HCT116 (cell line): ENCODE measurements around the gene SUPT16H. TPM values are rescaled to one million over a fixed set of nuclear protein-coding genes. Genes with fewer than 3 reads are reported as not detected.

Source experiments
- ATAC-seq: fragments of 200-7000 bp; cut with Tn5 transposase; 2 replicates; pipeline ENCODE4 v1.9.1; 2020; ENCODE audit warnings: mild to moderate bottlenecking, moderate library complexity
- BruUV-seq: library from RNA; stranded (reverse); fragments of 400-500 nt; replicated peaks from 2 replicates; lab custom pipeline; 2021; lab: Mats Ljungman, UMichigan
- CTCF ChIA-PET: fragments of 300-600 bp; sonication (Branson Sonifier 250); formaldehyde crosslinking; loops from one replicate; lab custom pipeline; 2021; ENCODE audit warnings: antibody characterized with exemption; lab: Charles Lee
- POLR2A ChIA-PET: fragments of 300-600, 350-600 bp; sonication (Branson Sonifier 250); formaldehyde crosslinking; loops from one replicate; lab custom pipeline; 2021; ENCODE audit warnings: antibody characterized with exemption; lab: Charles Lee
- RAD21 ChIA-PET, 2 experiments: fragments of 300-600 bp; sonication (Branson Sonifier 250); formaldehyde crosslinking; loops; one replicate each; lab custom pipeline; 2023; ENCODE audit warnings: low total read pairs in 2 of 2; ENCODE audit not compliant: uncharacterized antibody in 2 of 2, unreplicated experiment in 2 of 2, low non-redundant PET in 1 of 2; lab: Charles Lee
- DNase-seq: peaks from one replicate; pipeline ENCODE4 v3.0.0-alpha.2; 2010; ENCODE audit warnings: low read depth, low spot score
- H2AFZ ChIP-seq: fragments of 200-600 bp; shearing (Covaris generic), sonication (generic); 2 replicates; pipeline ENCODE4 v1.6.1; 2017; ENCODE audit warnings: low read depth, mixed run types, mixed read lengths, antibody characterized with exemption, low read length; ENCODE audit not compliant: poor library complexity, severe bottlenecking
- H3K27ac ChIP-seq: 2 replicates; pipeline ENCODE4 v1.5.1; 2012; ENCODE audit warnings: low read depth, low read length
- H3K27me3 ChIP-seq: fragments of 200-600 bp; sonication (generic); 2 replicates; pipeline ENCODE4 v1.6.1; 2016; ENCODE audit warnings: mixed run types, low read length, mixed read lengths; ENCODE audit not compliant: insufficient read depth
- H3K36me3 ChIP-seq, 2 experiments: fragments of 200-500 bp in 1 of 2; fragments of 200-600 bp in 1 of 2; sonication (Bioruptor generic) in 1 of 2; sonication (generic) in 1 of 2; 2 replicates each; pipeline versions ENCODE4 v1.5.1 to v1.6.1; 2014 to 2016; ENCODE audit warnings: low read length in 2 of 2, inconsistent platforms in 1 of 2, mixed read lengths in 1 of 2, mixed run types in 1 of 2; ENCODE audit not compliant: insufficient read depth in 2 of 2, control insufficient read depth in 1 of 2
- H3K4me1 ChIP-seq, 2 experiments: fragments of 200-600 bp in 1 of 2; sonication (generic) in 1 of 2; 2 replicates each; pipeline versions ENCODE4 v1.5.1 to v1.6.1; 2012 to 2017; ENCODE audit warnings: low read length in 2 of 2, inconsistent platforms in 1 of 2, mild to moderate bottlenecking in 1 of 2, mixed read lengths in 1 of 2, mixed run types in 1 of 2, moderate library complexity in 1 of 2; ENCODE audit not compliant: insufficient read depth in 2 of 2, control insufficient read depth in 1 of 2
- H3K4me2 ChIP-seq: fragments of 200-600 bp; sonication (generic); 2 replicates; pipeline ENCODE4 v1.6.1; 2017; ENCODE audit warnings: mixed run types, low read length, mixed read lengths
- H3K4me3 ChIP-seq, 2 experiments: fragments of 200-600 bp in 1 of 2; sonication (generic) in 1 of 2; replicated peaks in 1 of 2; 2 replicates each; pipeline ENCODE4 v1.5.1; 2011 to 2016; ENCODE audit warnings: low read length in 2 of 2, control low read depth in 1 of 2, low read depth in 1 of 2, mild to moderate bottlenecking in 1 of 2, mixed read lengths in 1 of 2, mixed run types in 1 of 2
- H3K79me2 ChIP-seq: fragments of 200-600 bp; sonication (generic); 2 replicates; pipeline ENCODE4 v1.6.1; 2017; ENCODE audit warnings: mild to moderate bottlenecking, mixed run types, low read length, moderate library complexity, mixed read lengths; ENCODE audit not compliant: insufficient read depth
- H3K9ac ChIP-seq: fragments of 200-600 bp; sonication (generic); 2 replicates; pipeline ENCODE4 v1.6.1; 2016; ENCODE audit warnings: low read length, mixed read lengths
- H3K9me2 ChIP-seq: fragments of 200-600 bp; sonication (generic), shearing (Covaris generic); 2 replicates; pipeline ENCODE4 v1.6.1; 2017; ENCODE audit warnings: mixed run types, mild to moderate bottlenecking, moderate library complexity; ENCODE audit not compliant: insufficient read depth
- H3K9me3 ChIP-seq, 2 experiments: fragments of 200-500 bp in 1 of 2; fragments of 200-600 bp in 1 of 2; sonication (Bioruptor generic) in 1 of 2; sonication (generic) in 1 of 2; 2 replicates each; pipeline ENCODE4 v1.6.1; 2014 to 2017; ENCODE audit warnings: low read length in 2 of 2, mixed read lengths in 2 of 2, inconsistent platforms in 1 of 2, low read depth in 1 of 2, mild to moderate bottlenecking in 1 of 2, mixed run types in 1 of 2, moderate library complexity in 1 of 2; ENCODE audit not compliant: control insufficient read depth in 1 of 2, insufficient read depth in 1 of 2
- H4K20me1 ChIP-seq: fragments of 200-600 bp; sonication (generic), shearing (Covaris generic); 2 replicates; pipeline ENCODE4 v1.6.1; 2017; ENCODE audit warnings: mixed run types, mild to moderate bottlenecking, moderate library complexity; ENCODE audit not compliant: insufficient read depth
- CBX3 ChIP-seq: IDR thresholded peaks from 2 replicates; pipeline ENCODE4 v1.6.1; 2012; ENCODE audit warnings: low read depth
- CEBPB ChIP-seq: IDR thresholded peaks from 2 replicates; pipeline ENCODE4 v1.6.1; 2012; ENCODE audit warnings: low read depth
- EGR1 ChIP-seq: IDR thresholded peaks from 2 replicates; pipeline ENCODE4 v1.6.1; 2012; ENCODE audit warnings: low read depth
- ELF1 ChIP-seq: IDR thresholded peaks from 2 replicates; pipeline ENCODE4 v1.6.1; 2012; ENCODE audit warnings: low read depth, borderline replicate concordance
- EZH2 ChIP-seq: fragments of 200-600 bp; sonication (generic); IDR thresholded peaks from 2 replicates; pipeline ENCODE4 v1.6.1; 2017; ENCODE audit warnings: antibody characterized with exemption, mixed run types
- EZH2phosphoT487 ChIP-seq: fragments of 200-600 bp; IDR thresholded peaks from 2 replicates; pipeline ENCODE4 v1.6.1; 2018; ENCODE audit warnings: antibody characterized with exemption, borderline replicate concordance
- FOSL1 ChIP-seq: IDR thresholded peaks from 2 replicates; pipeline ENCODE4 v1.6.1; 2012; ENCODE audit warnings: low read depth
- JUND ChIP-seq: IDR thresholded peaks from 2 replicates; pipeline ENCODE4 v1.6.1; 2012
- POLR2A ChIP-seq: IDR thresholded peaks from 2 replicates; pipeline ENCODE4 v1.7.0; 2011; ENCODE audit warnings: borderline replicate concordance; ENCODE audit not compliant: insufficient read depth, insufficient read length; ENCODE audit errors: extremely low read depth
- POLR2AphosphoS5 ChIP-seq: IDR thresholded peaks from 2 replicates; pipeline ENCODE4 v1.6.1; 2011; ENCODE audit warnings: mild to moderate bottlenecking, low read depth, low read length, moderate library complexity
- RAD21 ChIP-seq: IDR thresholded peaks from 2 replicates; pipeline ENCODE4 v1.6.1; 2012; ENCODE audit warnings: low read depth, mild to moderate bottlenecking
- REST ChIP-seq: IDR thresholded peaks from 2 replicates; pipeline ENCODE4 v1.6.1; 2012; ENCODE audit warnings: low read depth
- SIN3A ChIP-seq: IDR thresholded peaks from 2 replicates; pipeline ENCODE4 v1.6.1; 2012; ENCODE audit warnings: low read depth
- SP1 ChIP-seq: IDR thresholded peaks from 2 replicates; pipeline ENCODE4 v1.6.1; 2012; ENCODE audit warnings: low read depth
- TCF7L2 ChIP-seq: IDR thresholded peaks from 2 replicates; pipeline ENCODE4 v1.7.0; 2011; ENCODE audit warnings: borderline replicate concordance, inconsistent platforms; ENCODE audit not compliant: insufficient read depth, insufficient read length; ENCODE audit errors: extremely low read depth
- YY1 ChIP-seq: IDR thresholded peaks from 2 replicates; pipeline ENCODE4 v1.6.1; 2011; ENCODE audit warnings: low read length, low read depth, moderate library complexity, mild to moderate bottlenecking; ENCODE audit not compliant: insufficient replicate concordance; ENCODE audit errors: extremely low read depth
- ZBTB33 ChIP-seq: IDR thresholded peaks from 2 replicates; pipeline ENCODE4 v1.6.1; 2011; ENCODE audit warnings: mild to moderate bottlenecking, low read length, moderate library complexity; ENCODE audit not compliant: insufficient replicate concordance; ENCODE audit errors: extremely low read depth
- ZFX ChIP-seq: fragments of 450-650 bp; IDR thresholded peaks from 2 replicates; pipeline ENCODE4 v1.6.1; 2017
- intact Hi-C: fragments of 100-400 bp; cut with micrococcal nuclease; formaldehyde crosslinking; loops from 2 replicates; pipeline ENCODE4 v1.10.0; 2022
- total RNA-seq: library from RNA; stranded (reverse); gene quantifications from one replicate; pipeline ENCODE4 v1.2.1, GENCODE V29; 2021; ENCODE audit not compliant: unreplicated experiment

Gene SUPT16H
- total RNA-seq, 1 experiment from 2014 or later, result 154 TPM

- CTCF ChIA-PET, result no interaction called here
- TF ChIP-seq POLR2A, result no peak
- no peak for TF ChIP-seq ZFX
- no peak for TF ChIP-seq EZH2
- TF ChIP-seq SIN3A, result no peak
- TF ChIP-seq JUND, result no peak
- no peak for TF ChIP-seq CBX3
- no peak for TF ChIP-seq YY1
- TF ChIP-seq ZBTB33, result no peak
- no peak for TF ChIP-seq TCF7L2
- no peak for TF ChIP-seq ELF1
- TF ChIP-seq FOSL1, result no peak
- TF ChIP-seq SP1, result no peak
- TF ChIP-seq POLR2AphosphoS5, result no peak
- no peak for TF ChIP-seq RAD21
- no peak for TF ChIP-seq EGR1
- no peak for TF ChIP-seq REST
- no peak for TF ChIP-seq EZH2phosphoT487
- TF ChIP-seq CEBPB, result no peak
- H3K9me2 ChIP-seq, result no peaks in the 10 kb centered on the region
- H3K4me2 ChIP-seq, result no peak overlapping the region
- H2AFZ ChIP-seq, result no peak overlapping the region
- H3K9me3 ChIP-seq, result no peaks in the 10 kb centered on the region
- intact Hi-C loops, result no loop called here
- peaks cover 81% of the 10 kb centered on the region for H3K79me2 ChIP-seq
- peaks cover 41 to 48% of the 10 kb centered on the region in 2 experiments for H3K36me3 ChIP-seq
- no peaks in the 10 kb centered on the region for H4K20me1 ChIP-seq
- no peak overlapping the region for H3K4me3 ChIP-seq
- DNase-seq (no peak), ATAC-seq (no peak)
- H3K27ac ChIP-seq, result no peak overlapping the region
- BruUV-seq, result no TSS peak
- POLR2A ChIA-PET, result no interaction called here
- no peak overlapping the region for H3K9ac ChIP-seq
- no peaks in the 10 kb centered on the region for H3K27me3 ChIP-seq
- RAD21 ChIA-PET, result no interaction called here
- H3K4me1 ChIP-seq, result peaks cover 0 to 5% of the 10 kb centered on the region in 2 experiments; a peak in 1 of 4 replicates
Measured at GRCh38 chr14:21431126-21431525, 47.3 kb upstream of the SUPT16H start.
